Keratinocyte (primary cell): ENCODE measurements around the gene PPP1CB. TPM values are rescaled to one million over a fixed set of nuclear protein-coding genes. Genes with fewer than 3 reads are reported as not detected.

Experiments used
- DNase-seq: peaks from one replicate; pipeline ENCODE4 v3.0.0-alpha.2; 2011; ENCODE audit warnings: low read depth, missing footprints, low spot score
- FAIRE-seq: peaks from 2 replicates; lab custom pipeline; 2011; peaks lifted over from hg19 to GRCh38; lab: Jason Lieb, UNC
- H2AFZ ChIP-seq: 2 replicates; pipeline ENCODE4 v1.6.0; 2012; ENCODE audit warnings: low read length, control low read depth, inconsistent platforms; ENCODE audit not compliant: control insufficient read depth
- H3K27ac ChIP-seq: 2 replicates; pipeline ENCODE4 v1.5.1; 2011; ENCODE audit warnings: low read length; ENCODE audit not compliant: control insufficient read depth, insufficient read depth
- H3K27me3 ChIP-seq: 3 replicates; pipeline ENCODE4 v1.6.0; 2011; ENCODE audit warnings: low read length; ENCODE audit not compliant: control insufficient read depth, insufficient read depth; ENCODE audit errors: extremely low read depth
- H3K36me3 ChIP-seq, 2 experiments: 2 replicates in 1 of 2; 3 replicates in 1 of 2; pipeline ENCODE4 v1.5.1; 2011; ENCODE audit warnings: low read length in 2 of 2, mild to moderate bottlenecking in 1 of 2; ENCODE audit not compliant: control insufficient read depth in 2 of 2, insufficient read depth in 2 of 2; ENCODE audit errors: extremely low read depth in 1 of 2
- H3K4me1 ChIP-seq: 3 replicates; pipeline ENCODE4 v1.5.1; 2011; ENCODE audit warnings: low read length; ENCODE audit not compliant: control insufficient read depth, insufficient read depth; ENCODE audit errors: extremely low read depth
- H3K4me2 ChIP-seq: 3 replicates; pipeline ENCODE4 v1.6.0; 2011; ENCODE audit warnings: low read depth, low read length; ENCODE audit not compliant: control insufficient read depth, insufficient read depth; ENCODE audit errors: extremely low read depth
- H3K4me3 ChIP-seq, 3 experiments: fragments of 200-600 bp in 1 of 3; sonication (generic) in 1 of 3; 2 replicates in 2 of 3; 3 replicates in 1 of 3; pipeline ENCODE4 v1.5.1; 2011 to 2016; ENCODE audit warnings: low read length in 3 of 3, mild to moderate bottlenecking in 3 of 3, control low read depth in 2 of 3, inconsistent platforms in 1 of 3, low read depth in 1 of 3, mixed read lengths in 1 of 3, mixed run types in 1 of 3, moderate library complexity in 1 of 3; ENCODE audit not compliant: control insufficient read depth in 2 of 3, insufficient read depth in 2 of 3; ENCODE audit errors: extremely low read depth in 1 of 3
- H3K79me2 ChIP-seq: 2 replicates; pipeline ENCODE4 v1.6.0; 2012; ENCODE audit warnings: low read length; ENCODE audit not compliant: control insufficient read depth, insufficient read depth
- H3K9ac ChIP-seq: 3 replicates; pipeline ENCODE4 v1.6.0; 2011; ENCODE audit warnings: low read length; ENCODE audit not compliant: control insufficient read depth, insufficient read depth; ENCODE audit errors: extremely low read depth
- H3K9me1 ChIP-seq: 3 replicates; pipeline ENCODE4 v1.6.0; 2011; ENCODE audit warnings: low read length; ENCODE audit not compliant: control insufficient read depth, insufficient read depth; ENCODE audit errors: extremely low read depth
- H3K9me3 ChIP-seq: 2 replicates; pipeline ENCODE4 v1.5.1; 2012; ENCODE audit warnings: low read depth, low read length; ENCODE audit not compliant: control insufficient read depth
- H4K20me1 ChIP-seq: 3 replicates; pipeline ENCODE4 v1.6.0; 2011; ENCODE audit warnings: low read length; ENCODE audit not compliant: control insufficient read depth, insufficient read depth; ENCODE audit errors: extremely low read depth
- EZH2 ChIP-seq: IDR thresholded peaks from one replicate; pipeline ENCODE4 v1.6.1; 2012; ENCODE audit warnings: inconsistent platforms, mild to moderate bottlenecking, low read length, moderate library complexity
- dilution Hi-C: fragments of 300-500 bp; cut with MboI; formaldehyde crosslinking; loops from one replicate; pipeline ENCODE4 v1.7.0; 2020; ENCODE audit warnings: low sequenced_read_pairs; ENCODE audit not compliant: extremely low pct_ligation_motif_present
- polyA plus RNA-seq, 5 experiments: library from polyadenylated mRNA; depleted of rRNA in 3 of 5; stranded (reverse) in 3 of 5; stranded (forward) in 1 of 5; unstranded in 1 of 5; fragments of >200 nt; gene quantifications; 1 replicate in 1 of 5; 2 replicates in 3 of 5; 3 replicates in 1 of 5; pipeline versions ENCODE4 v1.2.1 to v1.2.3, GENCODE V29; 2011 to 2012; ENCODE audit warnings: missing spikeins in 2 of 5, low read depth in 1 of 5, low replicate concordance in 1 of 5
- TF ChIP-seq, protein P1 (sequence below), 3 experiments: IDR thresholded peaks in 1 of 3; conservative IDR thresholded peaks in 1 of 3; optimal IDR thresholded peaks in 1 of 3; 2 replicates in 2 of 3; 3 replicates in 1 of 3; pipeline versions ENCODE3 to v1.5.1; 2011; ENCODE audit warnings: low read length in 3 of 3, mild to moderate bottlenecking in 3 of 3, moderate library complexity in 2 of 3, control low read depth in 1 of 3, inconsistent platforms in 1 of 3; ENCODE audit not compliant: insufficient read depth in 2 of 3; ENCODE audit errors: extremely low read depth in 1 of 3

The PPP1CB gene
- polyA plus RNA-seq, 1 donor (not counting 4 experiments of a cell fraction or from before 2014, with no cell fraction given): 157 TPM

DNA sequence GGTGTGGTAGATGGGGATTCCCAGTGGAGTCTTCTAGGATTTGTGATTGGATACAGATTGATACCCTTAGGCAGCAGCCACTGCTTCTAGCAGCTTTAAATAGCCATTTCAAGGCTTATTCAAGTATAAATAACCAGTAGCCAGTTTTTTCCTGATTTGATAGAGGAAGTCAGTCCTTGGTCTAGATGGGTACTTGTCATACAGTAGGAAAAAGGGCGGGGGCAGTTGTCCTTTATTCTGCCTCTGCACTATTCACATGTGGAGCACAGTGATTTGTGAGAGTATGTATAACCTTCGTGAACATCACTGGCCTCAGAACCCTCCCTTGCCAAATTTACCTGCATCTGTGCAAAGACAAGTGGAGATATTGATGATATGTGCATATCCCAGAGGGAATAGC is 6.8 kb downstream of the PPP1CB start:
- H3K4me3 ChIP-seq: no peak overlapping the region
- H2AFZ ChIP-seq: no peak overlapping the region
- DNase-seq (no peak), FAIRE-seq (no peak)
- dilution Hi-C loops: no loop called here
- peaks cover 100% of the 10 kb centered on the region for H3K79me2 ChIP-seq
- H3K4me2 ChIP-seq: no peak overlapping the region
- H3K27me3 ChIP-seq: no peaks in the 10 kb centered on the region
- peaks cover 1 to 24% of the 10 kb centered on the region in 2 experiments for H3K36me3 ChIP-seq
- no peaks in the 10 kb centered on the region for H3K9me1 ChIP-seq
- TF ChIP-seq, protein P1, sequence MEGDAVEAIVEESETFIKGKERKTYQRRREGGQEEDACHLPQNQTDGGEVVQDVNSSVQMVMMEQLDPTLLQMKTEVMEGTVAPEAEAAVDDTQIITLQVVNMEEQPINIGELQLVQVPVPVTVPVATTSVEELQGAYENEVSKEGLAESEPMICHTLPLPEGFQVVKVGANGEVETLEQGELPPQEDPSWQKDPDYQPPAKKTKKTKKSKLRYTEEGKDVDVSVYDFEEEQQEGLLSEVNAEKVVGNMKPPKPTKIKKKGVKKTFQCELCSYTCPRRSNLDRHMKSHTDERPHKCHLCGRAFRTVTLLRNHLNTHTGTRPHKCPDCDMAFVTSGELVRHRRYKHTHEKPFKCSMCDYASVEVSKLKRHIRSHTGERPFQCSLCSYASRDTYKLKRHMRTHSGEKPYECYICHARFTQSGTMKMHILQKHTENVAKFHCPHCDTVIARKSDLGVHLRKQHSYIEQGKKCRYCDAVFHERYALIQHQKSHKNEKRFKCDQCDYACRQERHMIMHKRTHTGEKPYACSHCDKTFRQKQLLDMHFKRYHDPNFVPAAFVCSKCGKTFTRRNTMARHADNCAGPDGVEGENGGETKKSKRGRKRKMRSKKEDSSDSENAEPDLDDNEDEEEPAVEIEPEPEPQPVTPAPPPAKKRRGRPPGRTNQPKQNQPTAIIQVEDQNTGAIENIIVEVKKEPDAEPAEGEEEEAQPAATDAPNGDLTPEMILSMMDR (optimal IDR thresholded peaks at IDR 0.05 in 1 of 3, IDR thresholded peaks at IDR 0.05 in 1 of 3, conservative IDR thresholded peaks at IDR 0.05 in 1 of 3; ENCODE audit: extremely low read depth in 1 of 3, insufficient read depth in 2 of 3, low read length in 3 of 3): no peak
- TF ChIP-seq EZH2: no peak
- peaks cover 45% of the 10 kb centered on the region for H4K20me1 ChIP-seq
- no peak overlapping the region for H3K9ac ChIP-seq
- H3K9me3 ChIP-seq: no peaks in the 10 kb centered on the region
- H3K27ac ChIP-seq: no peak overlapping the region
- H3K4me1 ChIP-seq: peaks cover 43% of the 10 kb centered on the region

DNA sequence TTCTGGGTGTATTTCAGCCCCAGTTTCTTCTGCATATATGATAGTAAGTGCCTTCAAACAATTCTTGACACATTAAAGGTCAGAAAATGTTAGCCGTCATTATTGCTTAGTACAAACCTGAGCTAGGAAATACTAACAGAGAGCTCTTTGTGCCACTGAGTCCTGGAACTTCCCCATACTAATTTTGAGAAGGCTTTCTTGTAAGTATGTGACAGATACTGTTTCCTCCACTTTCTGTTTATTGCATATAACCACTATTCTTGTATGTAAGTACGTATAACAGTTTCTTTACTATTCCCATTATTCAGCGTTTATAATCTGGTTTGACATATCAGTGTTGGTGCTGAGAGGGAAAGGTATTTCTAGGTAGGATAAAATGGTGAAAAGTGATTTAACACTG is 9.8 kb downstream of the PPP1CB start:
- Histone ChIP-seq H3K27me3 (no peaks in the 10 kb centered on the region), H3K4me3 (no peak overlapping the region), H2AFZ (no peak overlapping the region), H3K27ac (no peak overlapping the region), H3K9me3 (no peaks in the 10 kb centered on the region), H3K9ac (no peak overlapping the region), H3K4me2 (no peak overlapping the region), H3K36me3 (peaks cover 1 to 20% of the 10 kb centered on the region in 2 experiments), H3K9me1 (no peaks in the 10 kb centered on the region), H4K20me1 (peaks cover 42% of the 10 kb centered on the region), H3K79me2 (peaks cover 100% of the 10 kb centered on the region), H3K4me1 (peaks cover 33% of the 10 kb centered on the region)
- DNase-seq (no peak), FAIRE-seq (no peak)
- dilution Hi-C loops: no loop called here
- TF ChIP-seq, protein P1 (optimal IDR thresholded peaks at IDR 0.05 in 1 of 3, IDR thresholded peaks at IDR 0.05 in 1 of 3, conservative IDR thresholded peaks at IDR 0.05 in 1 of 3; ENCODE audit: extremely low read depth in 1 of 3, insufficient read depth in 2 of 3, low read length in 3 of 3): no peak
- no peak for TF ChIP-seq EZH2
